Stomach smooth muscle (tissue), 2 donors: ENCODE data around the gene RNF183.

ENCODE experiments used
- H3K27ac ChIP-seq: one replicate; pipeline ENCODE4 v1.7.0; 2013; ENCODE audit warnings: mild to moderate bottlenecking, low read length, inconsistent platforms
- H3K27me3 ChIP-seq, 2 donors: one replicate each; pipeline ENCODE4 v1.7.0; 2013; ENCODE audit warnings: low read length in 2 of 2; ENCODE audit not compliant: insufficient read depth in 2 of 2, control insufficient read depth in 1 of 2
- H3K36me3 ChIP-seq, 2 donors: one replicate each; pipeline ENCODE4 v1.7.0; 2013; ENCODE audit warnings: low read length in 2 of 2; ENCODE audit not compliant: control insufficient read depth in 2 of 2, insufficient read depth in 2 of 2
- H3K4me1 ChIP-seq: one replicate; pipeline ENCODE4 v1.7.0; 2013; ENCODE audit warnings: low read length; ENCODE audit not compliant: control insufficient read depth, insufficient read depth
- H3K4me3 ChIP-seq, 2 donors: one replicate each; pipeline ENCODE4 v1.7.0; 2013; ENCODE audit warnings: low read length in 2 of 2
- H3K9ac ChIP-seq, 2 donors: one replicate each; pipeline ENCODE4 v1.7.0; 2013; ENCODE audit warnings: low read length in 2 of 2, mild to moderate bottlenecking in 1 of 2
- H3K9me3 ChIP-seq, 2 donors: one replicate each; pipeline ENCODE4 v1.7.0; 2013; ENCODE audit warnings: low read length in 2 of 2; ENCODE audit not compliant: control insufficient read depth in 2 of 2
- donor health status: healthy.
- donor health status: Pancreatic carcinoma.

The RNF183 gene

DNA sequence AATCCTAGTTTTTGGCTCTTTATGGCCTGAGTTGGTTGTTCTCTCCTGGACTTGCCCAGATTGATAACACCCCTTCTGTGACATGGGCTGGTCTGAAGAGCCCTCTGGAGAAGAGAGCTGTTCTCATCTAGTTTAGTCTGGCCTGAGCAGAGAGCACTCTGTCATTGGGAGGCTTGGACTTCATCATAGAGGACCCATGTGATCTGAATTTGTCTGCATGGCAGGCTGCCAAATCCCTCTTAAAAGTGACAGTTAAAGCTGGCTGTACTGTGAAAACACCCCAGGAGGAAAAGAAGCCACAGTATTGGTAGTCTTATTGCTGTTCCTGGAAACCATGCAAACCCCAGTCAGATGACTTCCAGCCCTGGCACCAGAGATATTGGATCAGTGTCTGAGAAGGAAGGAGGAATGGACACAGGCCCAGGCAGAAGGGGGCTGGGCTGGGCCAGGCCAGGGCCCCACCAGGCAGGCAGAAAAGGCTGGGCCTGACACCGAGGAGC is 40.6 kb upstream of the RNF183 start:
- Histone ChIP-seq H3K9ac (peak overlapping the region; percentile 7 to 68), H3K4me1 (peaks cover 24% of the 10 kb centered on the region), H3K27ac (peak overlapping the region; percentile 91), H3K9me3 (no peaks in the 10 kb centered on the region), H3K4me3 (peak overlapping the region in 1 of 2 donors; percentile 22), H3K27me3 (no peaks in the 10 kb centered on the region), H3K36me3 (no peaks in the 10 kb centered on the region)

DNA sequence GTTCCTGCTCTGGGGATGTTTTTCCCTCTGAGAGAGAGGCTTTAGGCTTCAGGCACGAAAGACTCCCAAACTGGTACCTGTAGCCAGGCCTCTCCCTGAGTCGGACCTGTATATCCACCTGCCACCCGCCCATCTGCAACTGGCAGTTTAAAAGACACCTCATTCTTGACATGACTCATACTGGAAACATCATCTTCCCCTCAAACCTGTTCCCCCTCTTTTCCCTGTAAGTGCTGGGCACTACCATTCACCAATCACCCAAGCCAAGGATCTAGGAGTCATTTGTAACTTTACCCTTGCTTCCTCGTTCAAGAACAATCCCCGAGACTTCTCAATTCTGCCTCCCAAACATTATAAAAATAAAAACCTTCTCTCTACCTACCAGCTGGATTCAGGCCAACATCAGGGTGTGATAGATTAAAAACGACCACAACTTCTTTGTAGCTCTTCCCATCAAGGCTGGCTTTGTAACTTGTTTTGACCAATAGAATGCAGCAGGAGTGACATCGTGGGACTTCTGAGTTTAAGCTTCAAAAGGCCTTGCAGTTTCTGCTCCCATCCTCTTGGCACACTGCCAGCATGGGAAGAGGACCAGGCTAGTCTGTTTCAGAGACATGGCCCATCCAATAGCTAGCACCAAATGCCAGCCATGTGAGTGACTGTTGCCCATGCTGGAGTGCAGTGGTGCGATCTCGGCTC is 38.7 kb upstream of the RNF183 start:
- Histone ChIP-seq H3K36me3 (no peaks in the 10 kb centered on the region), H3K4me3 (no peak overlapping the region), H3K4me1 (peaks cover 24% of the 10 kb centered on the region), H3K9me3 (no peaks in the 10 kb centered on the region), H3K27me3 (no peaks in the 10 kb centered on the region), H3K27ac (no peak overlapping the region), H3K9ac (no peak overlapping the region)

DNA sequence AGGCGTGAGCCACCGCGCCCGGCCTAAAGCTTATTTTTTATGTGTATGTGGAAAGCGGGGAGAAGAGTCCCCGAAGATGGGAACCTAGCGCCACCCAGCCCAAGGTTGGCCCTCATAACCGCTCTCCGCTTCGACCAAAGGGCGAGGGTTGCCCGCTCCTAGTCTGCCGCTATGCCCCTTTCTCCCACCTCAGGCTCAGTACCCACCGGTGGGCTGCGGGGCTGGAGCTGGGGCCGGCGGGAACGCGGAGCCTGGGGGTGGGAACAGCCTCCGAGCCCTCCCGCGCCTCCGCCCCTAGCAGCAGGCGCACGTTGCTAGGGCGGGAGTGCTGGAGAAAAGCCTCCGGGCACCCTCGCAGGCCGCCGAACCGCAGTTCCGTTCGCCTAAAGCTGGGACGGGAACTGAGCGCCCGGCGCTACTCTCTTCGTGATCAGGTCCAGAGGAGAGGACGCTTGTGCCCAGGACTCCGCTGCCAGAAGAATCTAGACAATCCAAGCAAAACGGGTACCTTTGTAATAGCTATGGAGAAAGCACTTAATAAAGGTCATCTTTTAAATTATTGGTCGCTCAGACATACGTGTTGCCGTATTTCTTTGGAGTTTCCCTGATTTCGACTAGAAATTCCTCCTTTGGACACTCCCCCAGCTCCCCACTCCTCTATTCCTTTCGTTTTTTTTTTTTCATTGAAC is 37.0 kb upstream of the RNF183 start, which contains the start of gene WDR31:
Gene WDR31 (minus strand): TSS at position 265 of the 689 bp plus-strand sequence. CDS start 8,253 bp downstream, outside the sequence.
- Histone ChIP-seq H3K27me3 (no peaks in the 10 kb centered on the region), H3K27ac (peak within 1 kb of the TSS; percentile 78), H3K9ac (peak within 1 kb of the TSS; percentile 80 to 86), H3K9me3 (no peaks in the 10 kb centered on the region), H3K4me3 (peak within 1 kb of the TSS; percentile 82 to 90), H3K36me3 (no peaks in the 10 kb centered on the region), H3K4me1 (peaks cover 24% of the 10 kb centered on the region)

DNA sequence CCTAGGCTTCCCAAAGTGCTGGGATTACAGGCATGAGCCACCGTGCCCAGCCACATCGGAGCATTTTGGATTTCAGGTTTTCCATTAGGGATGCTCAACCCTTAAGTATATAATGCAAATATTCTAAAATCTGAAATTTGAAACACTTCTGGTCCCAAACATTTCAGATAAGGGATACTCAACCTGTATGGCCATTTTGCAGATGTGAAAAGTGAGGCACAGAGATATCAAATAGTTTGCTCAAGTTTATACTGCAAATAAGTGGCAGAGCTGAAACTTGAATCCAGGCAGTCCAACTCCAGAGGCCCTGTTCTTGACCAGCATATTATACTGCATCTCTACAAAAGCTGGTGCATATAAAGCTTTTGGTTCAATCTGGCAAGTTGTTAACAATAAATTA is 34.5 kb upstream of the RNF183 start:
- H3K27me3 ChIP-seq: no peaks in the 10 kb centered on the region
- H3K9me3 ChIP-seq: no peaks in the 10 kb centered on the region
- H3K4me1 ChIP-seq: peaks cover 12% of the 10 kb centered on the region
- no peak overlapping the region for H3K9ac ChIP-seq
- no peak overlapping the region for H3K27ac ChIP-seq
- no peak overlapping the region for H3K4me3 ChIP-seq
- H3K36me3 ChIP-seq: no peaks in the 10 kb centered on the region

DNA sequence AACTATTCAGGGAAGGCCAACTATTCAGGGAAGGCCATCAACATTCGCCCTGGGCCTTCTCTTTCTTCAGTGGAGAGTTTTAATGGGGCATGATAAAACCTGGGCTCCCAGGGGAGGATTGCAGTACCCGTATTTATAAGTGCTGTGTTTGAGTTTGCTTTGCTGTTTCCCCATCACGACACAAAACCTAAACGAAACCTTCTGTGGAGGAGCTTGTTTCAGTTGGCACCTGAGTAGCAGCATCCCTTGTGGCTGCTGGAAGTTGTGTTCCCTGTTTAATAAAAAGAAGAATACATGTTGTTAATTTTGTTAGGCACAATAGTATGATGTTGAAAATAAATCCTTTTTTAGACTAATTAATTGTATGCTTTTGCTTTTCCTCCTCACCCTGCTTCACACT is 28.6 kb upstream of the RNF183 start:
- Histone ChIP-seq H3K27ac (no peak overlapping the region), H3K4me3 (no peak overlapping the region), H3K36me3 (peaks cover 2 to 4% of the 10 kb centered on the region in 2 donors), H3K4me1 (no peaks in the 10 kb centered on the region), H3K9ac (no peak overlapping the region), H3K27me3 (no peaks in the 10 kb centered on the region), H3K9me3 (no peaks in the 10 kb centered on the region)

DNA sequence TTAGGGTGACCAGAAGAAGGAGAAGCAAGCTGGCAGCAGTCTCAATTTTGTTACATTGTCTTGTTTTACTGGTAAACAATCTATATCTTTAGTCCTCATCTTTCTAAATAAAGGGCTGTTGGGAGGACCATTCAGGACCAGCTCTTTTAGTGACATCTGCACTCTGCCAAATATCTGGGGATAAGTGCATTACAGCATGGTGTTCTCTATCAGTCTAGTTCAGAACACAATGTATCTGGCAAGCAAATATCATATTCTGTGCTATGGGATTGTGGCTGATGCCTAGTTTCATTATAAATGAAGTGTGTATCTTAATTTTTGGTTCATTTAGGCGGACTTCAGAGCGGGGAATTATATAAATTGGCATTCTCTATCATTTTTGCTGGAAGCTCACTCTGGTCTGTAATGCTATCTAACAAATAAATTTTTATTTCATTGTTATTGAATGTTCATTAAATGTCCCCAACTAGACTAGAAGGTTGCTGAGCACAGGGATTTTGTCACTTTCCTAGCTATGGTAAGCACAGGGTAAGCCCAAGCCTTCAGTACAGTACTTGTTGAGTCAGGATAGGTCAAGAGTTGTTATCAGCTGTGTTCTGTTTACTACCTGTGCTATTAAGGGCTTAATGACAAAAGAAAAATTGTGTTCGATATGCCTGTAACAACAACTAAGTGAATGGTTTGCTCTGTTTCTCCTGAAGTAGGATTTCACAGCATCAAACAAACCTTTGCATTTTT is 25.0 kb upstream of the RNF183 start:
- Histone ChIP-seq H3K27ac (no peak overlapping the region), H3K4me3 (no peak overlapping the region), H3K4me1 (no peaks in the 10 kb centered on the region), H3K27me3 (no peaks in the 10 kb centered on the region), H3K36me3 (peaks cover 2 to 4% of the 10 kb centered on the region in 2 donors), H3K9ac (no peak overlapping the region), H3K9me3 (no peaks in the 10 kb centered on the region)

DNA sequence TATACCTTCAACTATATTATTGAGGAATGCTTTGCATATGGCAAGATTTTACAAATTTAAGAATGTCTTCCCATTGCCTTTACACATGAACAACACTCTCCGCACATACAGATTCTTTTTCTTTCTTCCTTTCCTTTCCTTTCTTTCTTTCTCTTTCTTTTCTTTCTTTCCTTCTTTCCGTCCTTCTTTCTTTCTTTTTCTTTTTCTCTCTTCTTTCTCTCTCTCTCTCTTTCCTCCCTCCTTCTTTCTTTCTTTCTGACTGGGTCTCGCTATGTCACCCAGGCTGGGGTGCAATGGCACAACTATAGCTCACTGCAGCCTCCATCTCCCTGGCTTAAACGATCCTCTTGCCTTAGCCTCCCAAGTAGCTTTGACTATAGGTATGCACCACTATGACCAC is 23.1 kb upstream of the RNF183 start:
- no peaks in the 10 kb centered on the region for H3K27me3 ChIP-seq
- H3K9ac ChIP-seq: no peak overlapping the region
- H3K27ac ChIP-seq: no peak overlapping the region
- no peaks in the 10 kb centered on the region for H3K9me3 ChIP-seq
- no peak overlapping the region for H3K4me3 ChIP-seq
- peaks cover 0 to 6% of the 10 kb centered on the region in 2 donors for H3K36me3 ChIP-seq
- no peaks in the 10 kb centered on the region for H3K4me1 ChIP-seq

DNA sequence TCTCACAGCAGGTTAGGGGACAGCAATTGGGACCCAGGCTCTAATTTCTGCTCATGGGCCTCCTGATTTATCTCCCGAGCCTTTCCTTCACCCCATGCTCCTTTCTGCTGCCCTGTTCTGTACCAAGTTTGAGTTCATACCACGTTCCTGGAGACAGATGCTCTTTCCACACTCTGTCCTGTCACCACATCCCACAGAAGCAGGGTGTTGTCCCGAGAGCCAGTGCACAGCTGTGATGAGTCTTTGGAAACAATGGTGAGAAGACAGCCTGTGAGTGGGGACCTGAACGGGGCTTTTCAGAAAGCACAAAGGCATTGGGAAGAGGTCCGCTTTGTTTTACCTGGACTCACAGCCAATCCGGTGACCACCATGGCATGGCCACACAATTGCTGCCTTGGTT is 19.5 kb upstream of the RNF183 start:
- Histone ChIP-seq H3K4me1 (no peaks in the 10 kb centered on the region), H3K27me3 (no peaks in the 10 kb centered on the region), H3K9ac (no peak overlapping the region), H3K9me3 (no peaks in the 10 kb centered on the region), H3K36me3 (peaks cover 15 to 20% of the 10 kb centered on the region in 2 donors), H3K27ac (no peak overlapping the region), H3K4me3 (no peak overlapping the region)

DNA sequence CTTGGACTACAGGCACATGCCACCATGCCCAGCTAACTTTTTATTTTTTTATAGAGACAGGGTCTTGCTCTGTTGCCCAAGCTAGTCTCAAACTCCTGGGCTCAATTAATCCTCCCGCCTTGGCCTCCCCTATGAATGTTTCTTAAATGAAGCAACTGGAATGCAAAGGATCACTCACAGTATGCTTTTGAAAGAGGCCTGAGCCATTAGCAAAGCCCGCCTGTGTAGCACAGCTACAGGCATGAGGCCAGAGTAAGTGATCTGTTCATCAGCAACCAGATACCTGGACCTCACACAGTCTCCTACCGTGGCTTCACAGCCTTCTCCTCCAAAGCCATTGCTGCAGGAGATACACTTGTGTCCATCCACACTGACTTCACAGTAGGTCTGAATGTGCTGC is 16.9 kb upstream of the RNF183 start:
- H3K36me3 ChIP-seq: peaks cover 15 to 29% of the 10 kb centered on the region in 2 donors
- no peaks in the 10 kb centered on the region for H3K4me1 ChIP-seq

DNA sequence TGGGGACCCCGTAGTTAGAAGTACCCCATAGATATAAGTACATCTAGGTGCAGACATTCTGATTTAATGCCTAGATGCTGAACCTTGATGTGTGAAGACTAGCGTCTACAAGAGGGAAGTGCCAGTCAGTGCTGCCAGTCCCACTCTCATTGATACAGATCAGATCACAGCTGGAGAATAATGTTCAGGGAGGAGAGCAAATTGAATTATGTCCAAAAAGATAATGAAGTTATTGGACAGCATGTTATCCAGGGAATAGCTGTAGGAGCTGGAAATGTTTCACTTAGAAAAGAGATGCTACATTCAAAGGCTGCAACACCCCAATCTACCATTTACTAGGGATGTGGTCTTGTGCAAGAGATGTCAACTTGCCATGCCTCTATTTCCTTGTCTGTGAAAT is 15.9 kb upstream of the RNF183 start:
- Histone ChIP-seq H3K9me3 (no peaks in the 10 kb centered on the region), H3K27ac (no peak overlapping the region), H3K4me1 (no peaks in the 10 kb centered on the region), H3K4me3 (no peak overlapping the region), H3K27me3 (no peaks in the 10 kb centered on the region), H3K9ac (no peak overlapping the region), H3K36me3 (peaks cover 15 to 29% of the 10 kb centered on the region in 2 donors)

More for the DNA sequence above, 16.9 kb upstream of the RNF183 start:
- H3K4me3 ChIP-seq: no peak overlapping the region
- H3K27ac ChIP-seq: no peak overlapping the region
- no peak overlapping the region for H3K9ac ChIP-seq
- no peaks in the 10 kb centered on the region for H3K27me3 ChIP-seq
- no peaks in the 10 kb centered on the region for H3K9me3 ChIP-seq
